ELF-1 (cell line): ENCODE data around the gene C7orf33.
"Not testable (repeated sequence)": the region's sequence is repeated elsewhere in the genome, so short reads cannot be mapped to it uniquely, and the experiment has no call there.

Experiments
- DNase-seq: peaks from one replicate; pipeline ENCODE4 v3.0.0-alpha.2; 2016; ENCODE audit warnings: low read depth, low spot score

C7orf33 gene

GRCh38 chr7:148590471-148590870 lies at the start of gene C7orf33:
C7orf33 (plus strand) TSS chr7:148590766; CDS start chr7:148590926, 160 bp downstream.
- peak; percentile 49 for DNase-seq

GRCh38 chr7:148541891-148542504 lies 48.6 kb upstream of the C7orf33 start:
- DNase-seq, result no peak

- no peak for DNase-seq
These were observed 47.3 kb upstream of the C7orf33 start for GRCh38 chr7:148543302-148543701.

- DNase-seq, result no peak
These were observed 45.4 kb upstream of the C7orf33 start for GRCh38 chr7:148545172-148545571.

- DNase-seq, result no peak
These were observed 44.6 kb upstream of the C7orf33 start for GRCh38 chr7:148545932-148546331.

- DNase-seq, result no peak
These were observed 43.7 kb upstream of the C7orf33 start for GRCh38 chr7:148546857-148547256.

GRCh38 chr7:148547951-148548350 lies 42.6 kb upstream of the C7orf33 start:
- DNase-seq, result no peak

GRCh38 chr7:148553979-148554378 lies 36.6 kb upstream of the C7orf33 start:
- DNase-seq, result no peak

- no peak for DNase-seq
These were observed 33.7 kb upstream of the C7orf33 start for GRCh38 chr7:148556892-148557291.

- DNase-seq, result no peak
These were observed 31.7 kb upstream of the C7orf33 start for GRCh38 chr7:148558914-148559313.

- no peak for DNase-seq
These were observed 29.5 kb upstream of the C7orf33 start for GRCh38 chr7:148561099-148561498.

- no peak for DNase-seq
These were observed 26.8 kb upstream of the C7orf33 start for GRCh38 chr7:148563583-148564274.

GRCh38 chr7:148564275-148564951 lies 26.2 kb upstream of the C7orf33 start:
- DNase-seq, result not testable (repeated sequence)

GRCh38 chr7:148566736-148567135 lies 23.8 kb upstream of the C7orf33 start:
- DNase-seq, result no peak

GRCh38 chr7:148567524-148567923 lies 23.0 kb upstream of the C7orf33 start:
- no peak for DNase-seq

- no peak for DNase-seq
These were observed 20.1 kb upstream of the C7orf33 start for GRCh38 chr7:148570510-148570909.

GRCh38 chr7:148570973-148571372 lies 19.6 kb upstream of the C7orf33 start:
- DNase-seq, result not testable (repeated sequence)

GRCh38 chr7:148571381-148571780 lies 19.2 kb upstream of the C7orf33 start:
- no peak for DNase-seq

GRCh38 chr7:148572067-148572522 lies 18.5 kb upstream of the C7orf33 start:
- DNase-seq, result no peak

- not testable (repeated sequence) for DNase-seq
These were observed 17.0 kb upstream of the C7orf33 start for GRCh38 chr7:148573581-148573980.

- peak; percentile 84 for DNase-seq
These were observed 14.7 kb upstream of the C7orf33 start for GRCh38 chr7:148575640-148576411.

- no peak for DNase-seq
These were observed 11.2 kb upstream of the C7orf33 start for GRCh38 chr7:148579366-148579765.
